ENCODE data around the gene MLF1.

MLF1 gene

GRCh38 chr3:158572766-158573060, 1.7 kb downstream of the MLF1 start:
- no peak overlapping the region for H2BK5ac ChIP-seq (ENCODE audit: low read depth, low read length, poor library complexity, severe bottlenecking)
- H3K4me2 ChIP-seq (ENCODE audit: low read length, poor library complexity, severe bottlenecking) = no peak overlapping the region
- H3K14ac ChIP-seq (ENCODE audit: low read length in 2 of 2) = no peak overlapping the region
- no peaks in the 10 kb centered on the region for H3K9me3 ChIP-seq (ENCODE audit: control insufficient read depth, low read length)
- no peak overlapping the region for H3K4me3 ChIP-seq (ENCODE audit: insufficient read depth in 1 of 2, low read depth in 1 of 2, low read length in 2 of 2)
- no peak overlapping the region for H3K23ac ChIP-seq (ENCODE audit: low read length in 2 of 2)
- no peak overlapping the region for H3K18ac ChIP-seq (ENCODE audit: low read depth in 1 of 2, low read length in 2 of 2)
- no peak overlapping the region for H2BK120ac ChIP-seq (ENCODE audit: low read depth, low read length)
- peaks cover 9% of the 10 kb centered on the region for H3K4me1 ChIP-seq (ENCODE audit: control insufficient read depth, insufficient read depth, low read depth, low read length)
- no peak overlapping the region for H3K27ac ChIP-seq (ENCODE audit: low read length, poor library complexity, severe bottlenecking)
- H3K4ac ChIP-seq (ENCODE audit: low read depth in 1 of 2, low read length in 2 of 2) = no peak overlapping the region
- H2BK12ac ChIP-seq (ENCODE audit: low read length in 2 of 2) = no peak overlapping the region
- no peak overlapping the region for H4K91ac ChIP-seq (ENCODE audit: low read length)
- H3K9ac ChIP-seq (ENCODE audit: low read length) = no peak overlapping the region
- H2AK5ac ChIP-seq (ENCODE audit: low read length, severe bottlenecking) = no peak overlapping the region
- no peaks in the 10 kb centered on the region for H3K79me1 ChIP-seq (replicated peaks; ENCODE audit: low read length, poor library complexity, severe bottlenecking)
- no peak for DNase-seq
- no peak overlapping the region for H2BK15ac ChIP-seq (ENCODE audit: low read depth, poor library complexity, severe bottlenecking)
- H3K27me3 ChIP-seq (ENCODE audit: control insufficient read depth in 1 of 2, insufficient read depth in 1 of 2, low read length in 2 of 2) = no peaks in the 10 kb centered on the region
- H3K36me3 ChIP-seq (ENCODE audit: control insufficient read depth in 1 of 2, insufficient read depth in 2 of 2, low read depth in 1 of 2, low read length in 2 of 2) = no peaks in the 10 kb centered on the region
- 98% methylated on average over 7 of the region's 8 CpGs for WGBS
- H2AFZ ChIP-seq (ENCODE audit: low read depth, low read length) = peak overlapping the region; percentile 39
- H4K8ac ChIP-seq (ENCODE audit: low read length) = no peak overlapping the region

GRCh38 chr3:158573714-158574113, 2.7 kb downstream of the MLF1 start:
- H3K79me1 ChIP-seq (replicated peaks; ENCODE audit: low read length, poor library complexity, severe bottlenecking) = no peaks in the 10 kb centered on the region
- H2AFZ ChIP-seq (ENCODE audit: low read depth, low read length) = no peak overlapping the region
- no peak overlapping the region for H2BK12ac ChIP-seq (ENCODE audit: low read length in 2 of 2)
- no peak overlapping the region for H2BK5ac ChIP-seq (ENCODE audit: low read depth, low read length, poor library complexity, severe bottlenecking)
- no peak overlapping the region for H3K9ac ChIP-seq (ENCODE audit: low read length)
- 83% methylated on average over 5 of the region's 7 CpGs for WGBS
- H3K9me3 ChIP-seq (ENCODE audit: control insufficient read depth, low read length) = no peaks in the 10 kb centered on the region
- no peak overlapping the region for H3K18ac ChIP-seq (ENCODE audit: low read depth in 1 of 2, low read length in 2 of 2)
- no peak overlapping the region for H4K91ac ChIP-seq (ENCODE audit: low read length)
- no peak overlapping the region for H3K23ac ChIP-seq (ENCODE audit: low read length in 2 of 2)
- H2BK120ac ChIP-seq (ENCODE audit: low read depth, low read length) = no peak overlapping the region
- H2BK15ac ChIP-seq (ENCODE audit: low read depth, poor library complexity, severe bottlenecking) = no peak overlapping the region
- no peaks in the 10 kb centered on the region for H3K36me3 ChIP-seq (ENCODE audit: control insufficient read depth in 1 of 2, insufficient read depth in 2 of 2, low read depth in 1 of 2, low read length in 2 of 2)
- no peak for DNase-seq
- H3K27me3 ChIP-seq (ENCODE audit: control insufficient read depth in 1 of 2, insufficient read depth in 1 of 2, low read length in 2 of 2) = no peaks in the 10 kb centered on the region
- no peak overlapping the region for H3K4ac ChIP-seq (ENCODE audit: low read depth in 1 of 2, low read length in 2 of 2)
- H3K27ac ChIP-seq (ENCODE audit: low read length, poor library complexity, severe bottlenecking) = no peak overlapping the region
- no peak overlapping the region for H3K14ac ChIP-seq (ENCODE audit: low read length in 2 of 2)
- no peak overlapping the region for H3K4me3 ChIP-seq (ENCODE audit: insufficient read depth in 1 of 2, low read depth in 1 of 2, low read length in 2 of 2)
- peaks cover 9% of the 10 kb centered on the region for H3K4me1 ChIP-seq (ENCODE audit: control insufficient read depth, insufficient read depth, low read depth, low read length)
- no peak overlapping the region for H3K4me2 ChIP-seq (ENCODE audit: low read length, poor library complexity, severe bottlenecking)
- no peak overlapping the region for H4K8ac ChIP-seq (ENCODE audit: low read length)
- no peak overlapping the region for H2AK5ac ChIP-seq (ENCODE audit: low read length, severe bottlenecking)

- no peak overlapping the region for H3K14ac ChIP-seq (ENCODE audit: low read length in 2 of 2)
- peaks cover 9% of the 10 kb centered on the region for H3K4me1 ChIP-seq (ENCODE audit: control insufficient read depth, insufficient read depth, low read depth, low read length)
- H3K9ac ChIP-seq (ENCODE audit: low read length) = no peak overlapping the region
- H3K27ac ChIP-seq (ENCODE audit: low read length, poor library complexity, severe bottlenecking) = no peak overlapping the region
- no peak overlapping the region for H2AK5ac ChIP-seq (ENCODE audit: low read length, severe bottlenecking)
- H3K18ac ChIP-seq (ENCODE audit: low read depth in 1 of 2, low read length in 2 of 2) = no peak overlapping the region
- H2BK12ac ChIP-seq (ENCODE audit: low read length in 2 of 2) = no peak overlapping the region
- H2BK5ac ChIP-seq (ENCODE audit: low read depth, low read length, poor library complexity, severe bottlenecking) = no peak overlapping the region
- H3K9me3 ChIP-seq (ENCODE audit: control insufficient read depth, low read length) = no peaks in the 10 kb centered on the region
- no peak overlapping the region for H2BK120ac ChIP-seq (ENCODE audit: low read depth, low read length)
- H3K36me3 ChIP-seq (ENCODE audit: control insufficient read depth in 1 of 2, insufficient read depth in 2 of 2, low read depth in 1 of 2, low read length in 2 of 2) = no peaks in the 10 kb centered on the region
- H3K79me1 ChIP-seq (replicated peaks; ENCODE audit: low read length, poor library complexity, severe bottlenecking) = no peaks in the 10 kb centered on the region
- no peaks in the 10 kb centered on the region for H3K27me3 ChIP-seq (ENCODE audit: control insufficient read depth in 1 of 2, insufficient read depth in 1 of 2, low read length in 2 of 2)
- H4K8ac ChIP-seq (ENCODE audit: low read length) = no peak overlapping the region
- H3K4me2 ChIP-seq (ENCODE audit: low read length, poor library complexity, severe bottlenecking) = no peak overlapping the region
- DNase-seq = no peak
- no peak overlapping the region for H2BK15ac ChIP-seq (ENCODE audit: low read depth, poor library complexity, severe bottlenecking)
- no peak overlapping the region for H4K91ac ChIP-seq (ENCODE audit: low read length)
- no CpG with 5 or more reads among the region's 1 CpG for WGBS
- H2AFZ ChIP-seq (ENCODE audit: low read depth, low read length) = no peak overlapping the region
- no peak overlapping the region for H3K4ac ChIP-seq (ENCODE audit: low read depth in 1 of 2, low read length in 2 of 2)
- H3K4me3 ChIP-seq (ENCODE audit: insufficient read depth in 1 of 2, low read depth in 1 of 2, low read length in 2 of 2) = no peak overlapping the region
- H3K23ac ChIP-seq (ENCODE audit: low read length in 2 of 2) = no peak overlapping the region
These were observed 3.7 kb downstream of the MLF1 start for GRCh38 chr3:158574646-158575045.

GRCh38 chr3:158590223-158590622, 19.2 kb downstream of the MLF1 start:
- Histone ChIP-seq H3K14ac (ENCODE audit: low read length in 2 of 2) (no peak overlapping the region), H2BK5ac (ENCODE audit: low read depth, low read length, poor library complexity, severe bottlenecking) (no peak overlapping the region), H3K9me3 (ENCODE audit: control insufficient read depth, low read length) (no peaks in the 10 kb centered on the region), H2AFZ (ENCODE audit: low read depth, low read length) (no peak overlapping the region), H3K4ac (ENCODE audit: low read depth in 1 of 2, low read length in 2 of 2) (no peak overlapping the region), H3K27me3 (ENCODE audit: control insufficient read depth in 1 of 2, insufficient read depth in 1 of 2, low read length in 2 of 2) (no peaks in the 10 kb centered on the region), H2AK5ac (ENCODE audit: low read length, severe bottlenecking) (no peak overlapping the region), H3K27ac (ENCODE audit: low read length, poor library complexity, severe bottlenecking) (no peak overlapping the region), H2BK12ac (ENCODE audit: low read length in 2 of 2) (no peak overlapping the region), H3K9ac (ENCODE audit: low read length) (no peak overlapping the region), H3K23ac (ENCODE audit: low read length in 2 of 2) (no peak overlapping the region), H3K18ac (ENCODE audit: low read depth in 1 of 2, low read length in 2 of 2) (no peak overlapping the region), H3K4me2 (ENCODE audit: low read length, poor library complexity, severe bottlenecking) (no peak overlapping the region), H3K4me1 (ENCODE audit: control insufficient read depth, insufficient read depth, low read depth, low read length) (no peaks in the 10 kb centered on the region), H3K36me3 (ENCODE audit: control insufficient read depth in 1 of 2, insufficient read depth in 2 of 2, low read depth in 1 of 2, low read length in 2 of 2) (no peaks in the 10 kb centered on the region), H3K4me3 (ENCODE audit: insufficient read depth in 1 of 2, low read depth in 1 of 2, low read length in 2 of 2) (no peak overlapping the region), H4K91ac (ENCODE audit: low read length) (no peak overlapping the region), H3K79me1 (replicated peaks; ENCODE audit: low read length, poor library complexity, severe bottlenecking) (peaks cover 1% of the 10 kb centered on the region), H2BK120ac (ENCODE audit: low read depth, low read length) (no peak overlapping the region), H4K8ac (ENCODE audit: low read length) (no peak overlapping the region), H2BK15ac (ENCODE audit: low read depth, poor library complexity, severe bottlenecking) (no peak overlapping the region)
- no peak for DNase-seq
